Peyer's patch (tissue), 4 donors: ENCODE results near the gene SLC22A13. TPM values are rescaled to one million over a fixed set of nuclear protein-coding genes. Genes with fewer than 3 reads are reported as not detected.

ENCODE experiments used
- DNase-seq, 3 donors: peaks; one replicate each; pipeline ENCODE4 v3.0.0-alpha.2; 2017 to 2019
- H3K27ac ChIP-seq, 4 donors: fragments of 200-600 bp; sonication (generic); one replicate each; pipeline ENCODE4 v1.5.1; 2016 to 2019
- H3K27me3 ChIP-seq, 2 donors: fragments of 200-600 bp; sonication (generic); one replicate each; pipeline ENCODE4 v1.5.1; 2019
- H3K36me3 ChIP-seq, 3 donors: fragments of 200-600 bp; sonication (generic); one replicate each; pipeline ENCODE4 v1.5.1; 2016 to 2019
- H3K4me1 ChIP-seq, 4 donors: fragments of 200-600 bp; sonication (generic); one replicate each; pipeline ENCODE4 v1.5.1; 2016 to 2019
- H3K4me3 ChIP-seq, 4 donors: fragments of 200-600 bp; sonication (generic); 1 replicate in 3 of 4; 2 replicates in 1 of 4; pipeline ENCODE4 v1.5.1; 2016 to 2019; ENCODE audit warnings: mild to moderate bottlenecking in 1 of 4
- H3K9me3 ChIP-seq, 4 donors: fragments of 200-600 bp; sonication (generic); one replicate each; pipeline ENCODE4 v1.5.1; 2016 to 2019; ENCODE audit warnings: mild to moderate bottlenecking in 1 of 4
- CTCF ChIP-seq, 6 experiments: fragments of 450-650 bp in 4 of 6; fragments of 200-600 bp in 2 of 6; sonication (generic) in 1 of 6; IDR thresholded peaks; one replicate each; pipeline ENCODE4 v1.5.1; 2017 to 2019; ENCODE audit warnings: antibody characterized with exemption in 6 of 6, mild to moderate bottlenecking in 3 of 6, moderate library complexity in 1 of 6
- POLR2A ChIP-seq, 2 donors: fragments of 450-650 bp; IDR thresholded peaks; one replicate each; pipeline ENCODE4 v1.5.1; 2017; ENCODE audit warnings: antibody characterized with exemption in 2 of 2, mild to moderate bottlenecking in 2 of 2, moderate library complexity in 2 of 2
- total RNA-seq, 4 donors: library from RNA; depleted of rRNA; stranded (reverse); fragments of >200 nt; gene quantifications; one replicate each; pipeline ENCODE4 v1.1.0, GENCODE V29; 2016

The SLC22A13 gene
- total RNA-seq, 4 donors from 2014 or later, result 1.4 to 5.0 (median 1.7) TPM; not detected in 1

GRCh38 chr3:38297537-38297936, 31.9 kb downstream of the SLC22A13 start:
- H3K9me3 ChIP-seq, result no peaks in the 10 kb centered on the region
- no peak overlapping the region for H3K4me3 ChIP-seq
- no peak for TF ChIP-seq CTCF (IDR thresholded peaks at IDR 0.05)
- H3K27me3 ChIP-seq, result no peaks in the 10 kb centered on the region
- H3K27ac ChIP-seq, result no peak overlapping the region
- DNase-seq, result no peak
- no peaks in the 10 kb centered on the region for H3K4me1 ChIP-seq
- no peaks in the 10 kb centered on the region for H3K36me3 ChIP-seq

- no peak for TF ChIP-seq POLR2A (IDR thresholded peaks at IDR 0.05)
- peak in 4 of 6 experiments; percentile 37 to 54 (median 46) for TF ChIP-seq CTCF (IDR thresholded peaks at IDR 0.05)
- no peaks in the 10 kb centered on the region for H3K27me3 ChIP-seq
- DNase-seq, result no peak
- H3K9me3 ChIP-seq, result no peaks in the 10 kb centered on the region
- no peak overlapping the region for H3K27ac ChIP-seq
- no peaks in the 10 kb centered on the region for H3K36me3 ChIP-seq
- no peaks in the 10 kb centered on the region for H3K4me1 ChIP-seq
- H3K4me3 ChIP-seq, result no peak overlapping the region
These were observed 32.5 kb downstream of the SLC22A13 start for GRCh38 chr3:38297947-38298711.

GRCh38 chr3:38306941-38307340, 41.3 kb downstream of the SLC22A13 start:
- Histone ChIP-seq H3K36me3 (no peaks in the 10 kb centered on the region), H3K4me1 (no peaks in the 10 kb centered on the region), H3K9me3 (no peaks in the 10 kb centered on the region), H3K4me3 (no peak overlapping the region), H3K27me3 (no peaks in the 10 kb centered on the region), H3K27ac (no peak overlapping the region)
- TF ChIP-seq POLR2A (IDR thresholded peaks at IDR 0.05) (no peak), CTCF (IDR thresholded peaks at IDR 0.05) (no peak)
- DNase-seq, result no peak

GRCh38 chr3:38307599-38307998, 42.0 kb downstream of the SLC22A13 start:
- H3K27ac ChIP-seq, result no peak overlapping the region
- H3K4me1 ChIP-seq, result no peaks in the 10 kb centered on the region
- no peak for TF ChIP-seq CTCF (IDR thresholded peaks at IDR 0.05)
- no peak for TF ChIP-seq POLR2A (IDR thresholded peaks at IDR 0.05)
- H3K36me3 ChIP-seq, result no peaks in the 10 kb centered on the region
- H3K27me3 ChIP-seq, result no peaks in the 10 kb centered on the region
- no peak for DNase-seq
- H3K9me3 ChIP-seq, result no peaks in the 10 kb centered on the region
- no peak overlapping the region for H3K4me3 ChIP-seq

GRCh38 chr3:38308456-38308855, 42.8 kb downstream of the SLC22A13 start:
- Histone ChIP-seq H3K4me3 (no peak overlapping the region), H3K9me3 (no peaks in the 10 kb centered on the region), H3K27ac (no peak overlapping the region), H3K27me3 (no peaks in the 10 kb centered on the region), H3K4me1 (no peaks in the 10 kb centered on the region), H3K36me3 (no peaks in the 10 kb centered on the region)
- TF ChIP-seq POLR2A (IDR thresholded peaks at IDR 0.05) (no peak), CTCF (IDR thresholded peaks at IDR 0.05) (no peak)
- no peak for DNase-seq
